Liver (tissue), 9 donors: ENCODE measurements around the gene FHOD1. TPM values are rescaled to one million over a fixed set of nuclear protein-coding genes. Genes with fewer than 3 reads are reported as not detected.

Source experiments
- DNase-seq: peaks from one replicate; pipeline ENCODE4 v3.0.0-alpha.2; 2017; ENCODE audit warnings: low spot score
- H3K27ac ChIP-seq, 2 donors: one replicate each; pipeline ENCODE4 v1.7.0; 2013; ENCODE audit warnings: inconsistent platforms in 2 of 2, low read length in 2 of 2, control low read depth in 1 of 2, low read depth in 1 of 2, mild to moderate bottlenecking in 1 of 2
- H3K27me3 ChIP-seq, 4 donors: one replicate each; pipeline versions ENCODE4 v1.6.1 to v1.7.0; 2013; ENCODE audit warnings: low read length in 3 of 4, inconsistent platforms in 1 of 4, mild to moderate bottlenecking in 1 of 4, moderate library complexity in 1 of 4; ENCODE audit not compliant: control insufficient read depth in 4 of 4, insufficient read depth in 4 of 4
- H3K36me3 ChIP-seq, 4 donors: one replicate each; pipeline versions ENCODE4 v1.6.1 to v1.7.0; 2013; ENCODE audit warnings: low read length in 3 of 4, mild to moderate bottlenecking in 3 of 4, low read depth in 1 of 4, moderate library complexity in 1 of 4; ENCODE audit not compliant: control insufficient read depth in 4 of 4, insufficient read depth in 3 of 4
- H3K4me1 ChIP-seq, 4 donors: one replicate each; pipeline versions ENCODE4 v1.6.1 to v1.7.0; 2013; ENCODE audit warnings: low read length in 3 of 4, mild to moderate bottlenecking in 3 of 4, moderate library complexity in 1 of 4; ENCODE audit not compliant: control insufficient read depth in 4 of 4, insufficient read depth in 4 of 4
- H3K4me3 ChIP-seq, 3 donors: one replicate each; pipeline versions ENCODE4 v1.6.1 to v1.7.0; 2013; ENCODE audit warnings: low read length in 3 of 3, control low read depth in 1 of 3, low read depth in 1 of 3, mild to moderate bottlenecking in 1 of 3
- H3K9ac ChIP-seq, 2 donors: one replicate each; pipeline ENCODE4 v1.7.0; 2013; ENCODE audit warnings: low read length in 2 of 2, mild to moderate bottlenecking in 2 of 2, moderate library complexity in 2 of 2, control low read depth in 1 of 2, low read depth in 1 of 2
- H3K9me3 ChIP-seq, 4 donors: one replicate each; pipeline versions ENCODE4 v1.6.1 to v1.7.0; 2013; ENCODE audit warnings: low read length in 3 of 4; ENCODE audit not compliant: control insufficient read depth in 4 of 4
- EGR1 ChIP-seq, 2 donors: IDR thresholded peaks; 2 replicates each; pipeline ENCODE4 v1.6.1; 2016 to 2018; ENCODE audit warnings: antibody characterized with exemption in 2 of 2, low read depth in 2 of 2
- FOXA1 ChIP-seq: IDR thresholded peaks from 2 replicates; pipeline ENCODE4 v1.6.1; 2016; ENCODE audit warnings: antibody characterized with exemption
- FOXA2 ChIP-seq: IDR thresholded peaks from 2 replicates; pipeline ENCODE4 v1.6.1; 2016; ENCODE audit warnings: antibody characterized with exemption
- GABPA ChIP-seq, 2 donors: IDR thresholded peaks in 1 of 2; conservative IDR thresholded peaks in 1 of 2; 2 replicates each; pipeline ENCODE4 v1.6.1; 2016; ENCODE audit warnings: antibody characterized with exemption in 2 of 2, mild to moderate bottlenecking in 1 of 2, moderate library complexity in 1 of 2
- HNF4A ChIP-seq, 2 donors: conservative IDR thresholded peaks; 2 replicates each; pipeline ENCODE4 v1.6.1; 2016; ENCODE audit warnings: antibody characterized with exemption in 2 of 2, mild to moderate bottlenecking in 2 of 2
- HNF4G ChIP-seq: IDR thresholded peaks from 2 replicates; pipeline ENCODE4 v1.6.1; 2016; ENCODE audit warnings: antibody characterized with exemption
- JUND ChIP-seq, 2 donors: IDR thresholded peaks; 2 replicates each; pipeline ENCODE4 v1.6.1; 2016; ENCODE audit warnings: antibody characterized with exemption in 2 of 2
- NR2F2 ChIP-seq: IDR thresholded peaks from 2 replicates; pipeline ENCODE4 v1.6.1; 2016; ENCODE audit warnings: antibody characterized with exemption
- RAD21 ChIP-seq, 2 donors: IDR thresholded peaks; 2 replicates each; pipeline ENCODE4 v1.6.1; 2016; ENCODE audit warnings: antibody characterized with exemption in 2 of 2, mild to moderate bottlenecking in 2 of 2
- REST ChIP-seq: IDR thresholded peaks from 2 replicates; pipeline ENCODE4 v1.6.1; 2016; ENCODE audit warnings: antibody characterized with exemption, mild to moderate bottlenecking
- RXRA ChIP-seq, 2 donors: IDR thresholded peaks; 2 replicates each; pipeline ENCODE4 v1.6.1; 2017 to 2018; ENCODE audit warnings: antibody characterized with exemption in 2 of 2, mild to moderate bottlenecking in 1 of 2
- SP1 ChIP-seq: IDR thresholded peaks from 2 replicates; pipeline ENCODE4 v1.6.1; 2018; ENCODE audit warnings: antibody characterized with exemption, mild to moderate bottlenecking
- TAF1 ChIP-seq: conservative IDR thresholded peaks from 2 replicates; pipeline ENCODE4 v1.6.1; 2016; ENCODE audit warnings: antibody characterized with exemption, mild to moderate bottlenecking
- YY1 ChIP-seq: IDR thresholded peaks from 2 replicates; pipeline ENCODE4 v1.6.1; 2016; ENCODE audit warnings: antibody characterized with exemption, mild to moderate bottlenecking
- ZBTB33 ChIP-seq: IDR thresholded peaks from 2 replicates; pipeline ENCODE4 v1.6.1; 2016; ENCODE audit warnings: antibody characterized with exemption
- WGBS: extraction: QIAGEN DNeasy Blood & Tissue Kit; methylation state at CpG from one replicate; pipeline ENCODE4 v1.1.7; 2013; 5-methylcytosine and 5-hydroxymethylcytosine counted together
- polyA plus RNA-seq, 2 donors: library from polyadenylated mRNA; stranded (reverse) in 1 of 2; unstranded in 1 of 2; fragments of 200-250 nt in 1 of 2; fragments of >200 nt in 1 of 2; fragmentation: Nextera tagmentation in 1 of 2; extraction: Ambion mirVana in 1 of 2; gene quantifications; one replicate each; pipeline versions ENCODE4 v1.2.1 to v1.2.3, GENCODE V29; 2013 to 2015
- total RNA-seq, 2 donors: library from RNA; depleted of rRNA; stranded (reverse); fragments of >200 nt; gene quantifications; one replicate each; pipeline ENCODE4 v1.2.3, GENCODE V29; 2014
- TF ChIP-seq, protein P1 (sequence below): IDR thresholded peaks from 2 replicates; pipeline ENCODE4 v1.6.1; 2016; ENCODE audit warnings: antibody characterized with exemption
- TF ChIP-seq, protein P2 (sequence below): IDR thresholded peaks from 2 replicates; pipeline ENCODE4 v1.6.1; 2016; ENCODE audit warnings: antibody characterized with exemption
- TF ChIP-seq, protein P3 (sequence below): fragments of 150-350 bp; IDR thresholded peaks from 2 replicates; pipeline ENCODE4 v1.5.1; 2017; ENCODE audit warnings: improper control_type of control experiment, low read depth, low read length; ENCODE audit not compliant: missing input control
- donor health status: healthy.
- donor health status: healthy.
- donor health status: healthy.
- donor health status: healthy.
- donor health status: healthy.

The FHOD1 gene
- total and polyA plus RNA-seq, 4 donors, result 2.2 to 6.4 (median 4.1) TPM

GRCh38 chr16:67195676-67196075 is 51.6 kb downstream of the FHOD1 start:
- Histone ChIP-seq H3K27me3 (no peaks in the 10 kb centered on the region), H3K4me1 (peaks cover 8 to 42% (median 28%) of the 10 kb centered on the region in 4 donors), H3K36me3 (peaks cover 11 to 42% (median 27%) of the 10 kb centered on the region in 4 donors), H3K27ac (no peak overlapping the region), H3K9me3 (no peaks in the 10 kb centered on the region), H3K4me3 (no peak overlapping the region), H3K9ac (no peak overlapping the region)
- DNase-seq, result no peak
- TF ChIP-seq HNF4G, result no peak
- 85% methylated on average over 5 of the region's 5 CpGs for WGBS

- H3K27ac ChIP-seq, result no peak overlapping the region
These were observed 53.0 kb downstream of the FHOD1 start for GRCh38 chr16:67194260-67194659.

More at GRCh38 chr16:67194260-67194659, 53.0 kb downstream of the FHOD1 start:
- no peak overlapping the region for H3K9ac ChIP-seq
- no peak for TF ChIP-seq SP1
- TF ChIP-seq REST, result no peak
- TF ChIP-seq HNF4G, result no peak
- TF ChIP-seq, protein P1, sequence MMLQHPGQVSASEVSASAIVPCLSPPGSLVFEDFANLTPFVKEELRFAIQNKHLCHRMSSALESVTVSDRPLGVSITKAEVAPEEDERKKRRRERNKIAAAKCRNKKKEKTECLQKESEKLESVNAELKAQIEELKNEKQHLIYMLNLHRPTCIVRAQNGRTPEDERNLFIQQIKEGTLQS, result no peak
- TF ChIP-seq, protein P2, sequence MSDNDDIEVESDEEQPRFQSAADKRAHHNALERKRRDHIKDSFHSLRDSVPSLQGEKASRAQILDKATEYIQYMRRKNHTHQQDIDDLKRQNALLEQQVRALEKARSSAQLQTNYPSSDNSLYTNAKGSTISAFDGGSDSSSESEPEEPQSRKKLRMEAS, result no peak
- TF ChIP-seq GABPA (IDR thresholded peaks at IDR 0.05 in 1 of 2, conservative IDR thresholded peaks at IDR 0.05 in 1 of 2), result no peak
- TF ChIP-seq, protein P3, sequence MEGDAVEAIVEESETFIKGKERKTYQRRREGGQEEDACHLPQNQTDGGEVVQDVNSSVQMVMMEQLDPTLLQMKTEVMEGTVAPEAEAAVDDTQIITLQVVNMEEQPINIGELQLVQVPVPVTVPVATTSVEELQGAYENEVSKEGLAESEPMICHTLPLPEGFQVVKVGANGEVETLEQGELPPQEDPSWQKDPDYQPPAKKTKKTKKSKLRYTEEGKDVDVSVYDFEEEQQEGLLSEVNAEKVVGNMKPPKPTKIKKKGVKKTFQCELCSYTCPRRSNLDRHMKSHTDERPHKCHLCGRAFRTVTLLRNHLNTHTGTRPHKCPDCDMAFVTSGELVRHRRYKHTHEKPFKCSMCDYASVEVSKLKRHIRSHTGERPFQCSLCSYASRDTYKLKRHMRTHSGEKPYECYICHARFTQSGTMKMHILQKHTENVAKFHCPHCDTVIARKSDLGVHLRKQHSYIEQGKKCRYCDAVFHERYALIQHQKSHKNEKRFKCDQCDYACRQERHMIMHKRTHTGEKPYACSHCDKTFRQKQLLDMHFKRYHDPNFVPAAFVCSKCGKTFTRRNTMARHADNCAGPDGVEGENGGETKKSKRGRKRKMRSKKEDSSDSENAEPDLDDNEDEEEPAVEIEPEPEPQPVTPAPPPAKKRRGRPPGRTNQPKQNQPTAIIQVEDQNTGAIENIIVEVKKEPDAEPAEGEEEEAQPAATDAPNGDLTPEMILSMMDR, result no peak
- no peak for TF ChIP-seq EGR1 (IDR thresholded peaks at IDR 0.05; ENCODE audit: low read depth in 2 of 2)
- no peak for TF ChIP-seq YY1
- no peak for TF ChIP-seq TAF1
- TF ChIP-seq FOXA2, result no peak
- TF ChIP-seq RXRA (IDR thresholded peaks at IDR 0.05), result no peak
- TF ChIP-seq JUND (IDR thresholded peaks at IDR 0.05), result no peak
- no peak for TF ChIP-seq HNF4A (conservative IDR thresholded peaks at IDR 0.05)
- no peak for TF ChIP-seq NR2F2
- TF ChIP-seq ZBTB33, result no peak
- TF ChIP-seq RAD21 (IDR thresholded peaks at IDR 0.05), result no peak
- TF ChIP-seq FOXA1, result no peak
- H3K36me3 ChIP-seq, result peaks cover 11 to 42% (median 27%) of the 10 kb centered on the region in 4 donors
- H3K9me3 ChIP-seq, result no peaks in the 10 kb centered on the region
- H3K27me3 ChIP-seq, result no peaks in the 10 kb centered on the region
- DNase-seq, result peak; percentile 84
- peaks cover 8 to 38% (median 26%) of the 10 kb centered on the region in 4 donors for H3K4me1 ChIP-seq
- H3K4me3 ChIP-seq, result no peak overlapping the region
- WGBS, result 85% methylated on average over 6 of the region's 6 CpGs
